SK-N-SH (cell line): ENCODE data around the gene XRN1.
A peak's percentile ranks its signal among the peaks of the same experiment; 100 is the strongest.

Source experiments
- CTCF ChIP-seq: fragments of 200-600 bp; sonication (generic); IDR thresholded peaks from 2 replicates; pipeline ENCODE4 v1.6.1; 2017; ENCODE audit warnings: antibody characterized with exemption, mild to moderate bottlenecking, moderate library complexity
- EP300 ChIP-seq, 2 experiments: IDR thresholded peaks; 2 replicates each; pipeline versions ENCODE4 v1.4.0 to v1.6.1; 2012; ENCODE audit warnings: borderline replicate concordance in 1 of 2, low read depth in 1 of 2, low read length in 1 of 2
- EZH2phosphoT487 ChIP-seq: fragments of 200-600 bp; sonication (generic); IDR thresholded peaks from 2 replicates; pipeline ENCODE4 v1.6.1; 2017; ENCODE audit warnings: low read depth, mixed run types, mild to moderate bottlenecking, antibody characterized with exemption, moderate library complexity, borderline replicate concordance
- FOSL2 ChIP-seq: IDR thresholded peaks from 2 replicates; pipeline ENCODE4 v1.4.0; 2012; ENCODE audit warnings: low read depth, mild to moderate bottlenecking, moderate library complexity, borderline replicate concordance
- JUND ChIP-seq: IDR thresholded peaks from 2 replicates; pipeline ENCODE4 v1.4.0; 2012
- MXI1 ChIP-seq: IDR thresholded peaks from 2 replicates; pipeline ENCODE4 v1.6.1; 2012; ENCODE audit warnings: mild to moderate bottlenecking, low read depth, low read length, improper control_type of control experiment
- POLR2AphosphoS5 ChIP-seq: IDR thresholded peaks from 2 replicates; pipeline ENCODE4 v1.6.1; 2012; ENCODE audit warnings: low read depth, low read length
- RAD21 ChIP-seq: IDR thresholded peaks from 2 replicates; pipeline ENCODE4 v1.6.1; 2012; ENCODE audit warnings: mild to moderate bottlenecking, low read length
- RCOR1 ChIP-seq: fragments of 150-350 bp; IDR thresholded peaks from 2 replicates; pipeline ENCODE4 v1.6.1; 2017; ENCODE audit warnings: antibody characterized with exemption, low read length
- RFX5 ChIP-seq: IDR thresholded peaks from 2 replicates; pipeline ENCODE4 v1.6.1; 2012; ENCODE audit warnings: mild to moderate bottlenecking, improper control_type of control experiment, low read length
- RXRA ChIP-seq: IDR thresholded peaks from 2 replicates; pipeline ENCODE4 v1.4.0; 2012; ENCODE audit warnings: low read depth, mild to moderate bottlenecking, borderline replicate concordance
- SIN3A ChIP-seq: IDR thresholded peaks from 2 replicates; pipeline ENCODE4 v1.6.1; 2012; ENCODE audit warnings: low read depth, mild to moderate bottlenecking, low read length, moderate library complexity, borderline replicate concordance
- TAF1 ChIP-seq: IDR thresholded peaks from 2 replicates; pipeline ENCODE4 v1.6.1; 2012; ENCODE audit warnings: low read depth, mild to moderate bottlenecking, low read length, moderate library complexity, borderline replicate concordance
- TF ChIP-seq, protein P1 (sequence below): IDR thresholded peaks from 2 replicates; pipeline ENCODE4 v1.6.1; 2012; ENCODE audit warnings: mild to moderate bottlenecking, low read depth, low read length, moderate library complexity

DNA sequence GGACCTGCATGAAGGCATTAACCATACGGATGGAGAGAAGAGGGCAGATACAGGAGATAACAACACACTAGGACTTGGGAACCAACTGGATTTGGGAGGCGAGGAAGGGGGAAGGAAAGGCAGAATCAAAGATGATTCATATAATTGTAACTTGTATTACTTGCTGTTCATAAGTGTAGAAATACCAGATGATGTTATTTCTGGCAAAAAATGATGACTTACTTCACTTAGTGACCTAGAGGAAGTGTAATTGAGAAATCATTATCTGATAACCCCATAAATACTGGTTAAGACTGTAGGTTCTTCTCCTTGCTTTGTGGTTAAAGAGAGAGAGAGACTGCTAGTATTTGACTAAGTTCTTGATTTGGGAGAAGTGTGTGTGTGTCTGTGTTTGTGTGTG lies 172.0 kb downstream of the XRN1 start:
- no peak for TF ChIP-seq SIN3A
- TF ChIP-seq FOSL2, result peak; percentile 45; the same call in 1 of the 2 replicates
- TF ChIP-seq RFX5, result no peak
- no peak for TF ChIP-seq CTCF
- TF ChIP-seq RAD21, result no peak
- TF ChIP-seq, protein P1, sequence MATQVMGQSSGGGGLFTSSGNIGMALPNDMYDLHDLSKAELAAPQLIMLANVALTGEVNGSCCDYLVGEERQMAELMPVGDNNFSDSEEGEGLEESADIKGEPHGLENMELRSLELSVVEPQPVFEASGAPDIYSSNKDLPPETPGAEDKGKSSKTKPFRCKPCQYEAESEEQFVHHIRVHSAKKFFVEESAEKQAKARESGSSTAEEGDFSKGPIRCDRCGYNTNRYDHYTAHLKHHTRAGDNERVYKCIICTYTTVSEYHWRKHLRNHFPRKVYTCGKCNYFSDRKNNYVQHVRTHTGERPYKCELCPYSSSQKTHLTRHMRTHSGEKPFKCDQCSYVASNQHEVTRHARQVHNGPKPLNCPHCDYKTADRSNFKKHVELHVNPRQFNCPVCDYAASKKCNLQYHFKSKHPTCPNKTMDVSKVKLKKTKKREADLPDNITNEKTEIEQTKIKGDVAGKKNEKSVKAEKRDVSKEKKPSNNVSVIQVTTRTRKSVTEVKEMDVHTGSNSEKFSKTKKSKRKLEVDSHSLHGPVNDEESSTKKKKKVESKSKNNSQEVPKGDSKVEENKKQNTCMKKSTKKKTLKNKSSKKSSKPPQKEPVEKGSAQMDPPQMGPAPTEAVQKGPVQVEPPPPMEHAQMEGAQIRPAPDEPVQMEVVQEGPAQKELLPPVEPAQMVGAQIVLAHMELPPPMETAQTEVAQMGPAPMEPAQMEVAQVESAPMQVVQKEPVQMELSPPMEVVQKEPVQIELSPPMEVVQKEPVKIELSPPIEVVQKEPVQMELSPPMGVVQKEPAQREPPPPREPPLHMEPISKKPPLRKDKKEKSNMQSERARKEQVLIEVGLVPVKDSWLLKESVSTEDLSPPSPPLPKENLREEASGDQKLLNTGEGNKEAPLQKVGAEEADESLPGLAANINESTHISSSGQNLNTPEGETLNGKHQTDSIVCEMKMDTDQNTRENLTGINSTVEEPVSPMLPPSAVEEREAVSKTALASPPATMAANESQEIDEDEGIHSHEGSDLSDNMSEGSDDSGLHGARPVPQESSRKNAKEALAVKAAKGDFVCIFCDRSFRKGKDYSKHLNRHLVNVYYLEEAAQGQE, result no peak
- no peak for TF ChIP-seq TAF1
- TF ChIP-seq EP300 (IDR thresholded peaks at IDR 0.05; ENCODE audit: borderline replicate concordance in 1 of 2, low read depth in 1 of 2, low read length in 1 of 2), result peak in 1 of 2 experiments; percentile 13; a peak in 1 of 4 replicates
- TF ChIP-seq POLR2AphosphoS5, result no peak
- TF ChIP-seq MXI1, result no peak
- TF ChIP-seq RCOR1, result no peak
- TF ChIP-seq RXRA, result 0 out of 2 replicates have a peak, but pooled peaks have one; percentile 26
- no peak for TF ChIP-seq EZH2phosphoT487
- TF ChIP-seq JUND, result peak; percentile 22; the same call in 1 of the 2 replicates
